Measurements from ENCODE around the gene LY9.
"Not testable (repeated sequence)": the region's sequence is repeated elsewhere in the genome, so short reads cannot be mapped to it uniquely, and the experiment has no call there.

The LY9 gene

GRCh38 chr1:160865337-160865736 lies 69.4 kb downstream of the LY9 start:
- DNase-seq (ENCODE audit: low spot score) = no peak

- no peak for DNase-seq (ENCODE audit: low spot score)
Measured at GRCh38 chr1:160866001-160866694, 70.2 kb downstream of the LY9 start.

GRCh38 chr1:160866695-160867260 lies 70.8 kb downstream of the LY9 start:
- no peak for DNase-seq (ENCODE audit: low spot score)

GRCh38 chr1:160867651-160868050 lies 71.7 kb downstream of the LY9 start:
- DNase-seq (ENCODE audit: low spot score) = not testable (repeated sequence)

- no peak for DNase-seq (ENCODE audit: low spot score)
Measured at GRCh38 chr1:160868141-160868540, 72.2 kb downstream of the LY9 start.

- DNase-seq (ENCODE audit: low spot score) = no peak
Measured at GRCh38 chr1:160874935-160875334, 79.0 kb downstream of the LY9 start.

GRCh38 chr1:160875591-160875990 lies 79.6 kb downstream of the LY9 start:
- DNase-seq (ENCODE audit: low spot score) = not testable (repeated sequence)

GRCh38 chr1:160876311-160876710 lies 80.3 kb downstream of the LY9 start:
- no peak for DNase-seq (ENCODE audit: low spot score)

- no peak for DNase-seq (ENCODE audit: low spot score)
Measured at GRCh38 chr1:160877221-160877620, 81.2 kb downstream of the LY9 start.

Measured in pons (tissue), 1 donor.